Fibroblast of pulmonary artery (primary cell): ENCODE results near the gene RPL26.
"Not testable (repeated sequence)": the region's sequence is repeated elsewhere in the genome, so short reads cannot be mapped to it uniquely, and the experiment has no call there.

Experiments
- DNase-seq: peaks from one replicate; pipeline ENCODE4 v3.0.0-alpha.2; 2010; ENCODE audit warnings: low read depth
- H3K4me3 ChIP-seq: replicated peaks from 2 replicates; pipeline ENCODE4 v1.5.1; 2011; ENCODE audit warnings: low read depth, mild to moderate bottlenecking, control low read depth, low read length, moderate library complexity
- TF ChIP-seq, protein P1 (sequence below): IDR thresholded peaks from 2 replicates; pipeline ENCODE4 v1.5.1; 2011; ENCODE audit warnings: mild to moderate bottlenecking, control low read depth, low read length, inconsistent platforms; ENCODE audit errors: missing control alignments

Gene RPL26

GRCh38 chr17:8387914-8388651 is 5.1 kb upstream of the RPL26 start:
- no peak for DNase-seq
- TF ChIP-seq, protein P1, sequence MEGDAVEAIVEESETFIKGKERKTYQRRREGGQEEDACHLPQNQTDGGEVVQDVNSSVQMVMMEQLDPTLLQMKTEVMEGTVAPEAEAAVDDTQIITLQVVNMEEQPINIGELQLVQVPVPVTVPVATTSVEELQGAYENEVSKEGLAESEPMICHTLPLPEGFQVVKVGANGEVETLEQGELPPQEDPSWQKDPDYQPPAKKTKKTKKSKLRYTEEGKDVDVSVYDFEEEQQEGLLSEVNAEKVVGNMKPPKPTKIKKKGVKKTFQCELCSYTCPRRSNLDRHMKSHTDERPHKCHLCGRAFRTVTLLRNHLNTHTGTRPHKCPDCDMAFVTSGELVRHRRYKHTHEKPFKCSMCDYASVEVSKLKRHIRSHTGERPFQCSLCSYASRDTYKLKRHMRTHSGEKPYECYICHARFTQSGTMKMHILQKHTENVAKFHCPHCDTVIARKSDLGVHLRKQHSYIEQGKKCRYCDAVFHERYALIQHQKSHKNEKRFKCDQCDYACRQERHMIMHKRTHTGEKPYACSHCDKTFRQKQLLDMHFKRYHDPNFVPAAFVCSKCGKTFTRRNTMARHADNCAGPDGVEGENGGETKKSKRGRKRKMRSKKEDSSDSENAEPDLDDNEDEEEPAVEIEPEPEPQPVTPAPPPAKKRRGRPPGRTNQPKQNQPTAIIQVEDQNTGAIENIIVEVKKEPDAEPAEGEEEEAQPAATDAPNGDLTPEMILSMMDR = no peak
- H3K4me3 ChIP-seq = no peak overlapping the region

DNA sequence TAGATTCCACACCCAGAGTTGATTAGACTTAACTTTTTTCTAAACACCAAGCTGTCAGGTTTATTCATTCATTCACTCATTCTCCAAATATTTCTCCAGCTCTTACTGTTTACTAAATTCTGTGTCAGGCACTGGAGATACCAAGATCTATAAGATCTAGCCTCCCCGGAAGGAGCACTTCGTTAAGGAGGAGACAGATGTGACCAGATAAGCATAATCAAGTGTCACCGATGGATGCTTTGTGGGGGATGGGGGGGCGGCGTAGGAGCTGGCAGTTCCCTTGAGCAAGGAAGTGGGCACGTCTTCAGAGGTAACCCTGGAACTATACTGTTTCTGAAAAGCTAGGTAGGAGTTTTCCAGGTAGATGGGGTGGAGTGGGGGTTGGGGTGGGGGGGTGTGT is 3.8 kb upstream of the RPL26 start:
- TF ChIP-seq, protein P1 = no peak
- no peak for DNase-seq
- no peak overlapping the region for H3K4me3 ChIP-seq

GRCh38 chr17:8384801-8385378 is 1.9 kb upstream of the RPL26 start:
- no peak overlapping the region for H3K4me3 ChIP-seq
- DNase-seq = peak; percentile 84
- TF ChIP-seq, protein P1 = no peak

DNA sequence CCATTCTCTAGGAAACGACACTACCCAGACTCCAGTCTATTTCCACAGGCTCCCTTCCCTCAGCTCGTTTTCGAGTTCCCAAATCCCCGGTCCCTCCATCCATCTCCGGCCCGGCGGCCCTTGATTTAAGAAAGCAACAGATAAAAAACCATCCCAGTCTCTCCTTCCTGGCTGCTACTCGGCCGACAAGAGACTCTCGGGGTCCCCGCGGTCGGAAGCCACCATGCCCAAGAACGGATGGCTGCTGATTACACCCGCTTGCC is 182 bp downstream of the RPL26 start:
- H3K4me3 ChIP-seq = peak overlapping the region; percentile 72
- no peak for DNase-seq
- TF ChIP-seq, protein P1 = no peak

DNA sequence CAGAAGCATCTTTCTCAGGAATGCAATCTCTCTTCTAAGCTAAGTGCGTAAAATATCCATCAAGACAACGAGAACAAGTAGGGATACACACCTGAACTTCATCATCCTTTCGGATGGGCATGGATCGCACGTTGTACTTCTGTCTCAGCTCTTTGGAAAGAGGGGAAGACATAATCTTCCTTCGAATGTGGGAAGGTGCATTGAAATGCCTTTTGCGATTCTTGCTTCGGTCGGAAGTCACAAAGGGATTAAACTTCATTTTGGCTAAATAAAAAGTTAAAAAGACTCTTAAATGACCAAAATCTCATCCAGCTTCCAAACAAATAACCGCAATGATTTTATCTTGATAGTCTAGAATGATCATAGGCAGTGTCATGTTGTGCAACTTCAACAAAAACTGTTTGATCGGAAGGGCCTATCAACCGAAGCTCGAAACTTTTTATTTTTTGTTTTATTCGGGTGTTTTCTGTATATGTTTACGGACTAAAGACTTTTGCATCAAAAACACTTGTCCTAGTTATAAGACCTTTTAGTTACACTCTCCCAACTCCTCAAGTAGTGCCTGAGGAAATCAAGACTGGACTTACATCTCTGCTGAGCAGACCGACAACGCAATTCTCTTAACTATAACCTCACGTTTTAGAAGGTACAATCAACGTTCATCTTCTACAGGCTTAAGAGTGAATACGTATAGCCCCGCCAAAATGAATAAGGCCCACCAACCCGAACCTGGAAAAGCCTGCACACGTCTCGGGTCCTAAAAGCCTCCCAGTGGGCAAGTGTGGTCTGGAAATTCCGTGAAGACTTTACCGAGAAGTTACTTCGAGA is 727 bp downstream of the RPL26 start:
- H3K4me3 ChIP-seq = peak overlapping the region; percentile 72
- TF ChIP-seq, protein P1 = no peak
- DNase-seq = no peak

DNA sequence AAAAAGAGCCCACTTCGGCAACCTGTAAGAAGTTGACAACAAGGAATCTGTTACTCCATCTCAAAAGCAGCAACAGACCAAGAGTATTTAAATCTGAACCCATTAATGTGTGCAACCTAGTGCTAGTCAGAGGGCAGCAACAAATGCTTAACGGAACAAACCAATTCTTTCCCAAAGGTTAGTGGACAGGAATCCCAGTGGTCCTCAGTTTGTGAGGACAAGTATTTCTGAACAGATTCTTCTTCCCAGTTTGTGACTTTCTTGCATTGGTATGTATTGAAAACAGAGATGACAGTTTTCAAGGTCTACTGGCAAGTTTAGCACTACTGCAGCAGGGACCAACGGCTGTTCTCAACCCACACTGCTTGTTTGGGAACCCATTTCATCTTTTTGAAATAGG is 2.9 kb downstream of the RPL26 start:
- DNase-seq = no peak
- H3K4me3 ChIP-seq = no peak overlapping the region

DNA sequence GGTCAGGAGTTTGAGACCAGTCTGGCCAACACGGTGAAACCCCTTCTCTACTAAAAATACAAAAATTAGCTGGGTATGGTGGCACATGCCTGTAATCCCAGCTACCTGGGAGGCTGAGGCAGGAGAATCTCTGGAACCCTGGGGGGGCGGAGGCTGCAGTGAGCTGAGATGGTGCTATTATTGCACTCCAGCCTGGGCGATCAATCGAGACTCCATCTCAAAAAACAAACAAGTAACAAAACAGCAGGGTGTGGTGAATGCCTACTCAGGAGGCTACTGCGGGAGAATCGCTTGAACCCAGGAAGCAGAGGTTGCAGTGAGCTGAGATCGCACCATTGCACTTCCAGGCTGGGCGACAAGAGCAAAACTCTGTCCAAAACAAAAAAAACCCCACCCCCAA is 4.9 kb downstream of the RPL26 start:
- not testable (repeated sequence) for H3K4me3 ChIP-seq, DNase-seq

More for the DNA sequence above, 2.9 kb downstream of the RPL26 start:
- TF ChIP-seq, protein P1 = no peak
